ENCODE measurements around the gene BPIFB4. TPM values are rescaled to one million over a fixed set of nuclear protein-coding genes. Genes with fewer than 3 reads are reported as not detected.

Gene BPIFB4
- total RNA-seq, 1 experiment from 2014 or later = not detected

DNA sequence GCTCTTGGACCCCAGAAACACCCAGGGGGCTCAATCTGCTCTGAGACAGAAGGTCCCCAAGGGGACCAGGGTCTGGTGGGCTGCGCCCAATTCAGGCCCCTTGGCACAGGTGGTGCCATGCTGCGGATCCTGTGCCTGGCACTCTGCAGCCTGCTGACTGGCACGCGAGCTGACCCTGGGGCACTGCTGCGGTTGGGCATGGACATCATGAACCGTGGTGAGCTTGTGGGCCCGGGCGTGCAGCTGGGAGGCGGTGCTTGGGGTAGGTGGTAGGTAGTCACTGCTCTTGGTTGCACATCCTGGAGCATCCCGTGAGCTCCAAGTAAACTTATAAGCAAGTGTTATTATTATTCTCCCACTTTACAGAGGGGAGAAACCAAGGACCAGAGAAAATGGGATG, 47.9 kb upstream of the BPIFB4 start, which contains the start of gene BPIFB6:
BPIFB6 (plus strand) TSS at position 118 of the 400 bp plus-strand sequence; CDS start at position 118, 0 bp downstream.
- no TSS peak for BruUV-seq (replicated peaks)
- TF ChIP-seq, protein P1, sequence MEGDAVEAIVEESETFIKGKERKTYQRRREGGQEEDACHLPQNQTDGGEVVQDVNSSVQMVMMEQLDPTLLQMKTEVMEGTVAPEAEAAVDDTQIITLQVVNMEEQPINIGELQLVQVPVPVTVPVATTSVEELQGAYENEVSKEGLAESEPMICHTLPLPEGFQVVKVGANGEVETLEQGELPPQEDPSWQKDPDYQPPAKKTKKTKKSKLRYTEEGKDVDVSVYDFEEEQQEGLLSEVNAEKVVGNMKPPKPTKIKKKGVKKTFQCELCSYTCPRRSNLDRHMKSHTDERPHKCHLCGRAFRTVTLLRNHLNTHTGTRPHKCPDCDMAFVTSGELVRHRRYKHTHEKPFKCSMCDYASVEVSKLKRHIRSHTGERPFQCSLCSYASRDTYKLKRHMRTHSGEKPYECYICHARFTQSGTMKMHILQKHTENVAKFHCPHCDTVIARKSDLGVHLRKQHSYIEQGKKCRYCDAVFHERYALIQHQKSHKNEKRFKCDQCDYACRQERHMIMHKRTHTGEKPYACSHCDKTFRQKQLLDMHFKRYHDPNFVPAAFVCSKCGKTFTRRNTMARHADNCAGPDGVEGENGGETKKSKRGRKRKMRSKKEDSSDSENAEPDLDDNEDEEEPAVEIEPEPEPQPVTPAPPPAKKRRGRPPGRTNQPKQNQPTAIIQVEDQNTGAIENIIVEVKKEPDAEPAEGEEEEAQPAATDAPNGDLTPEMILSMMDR (conservative IDR thresholded peaks at IDR 0.05) = no peak
- intact Hi-C loops (cut with micrococcal nuclease; ENCODE audit: unreplicated experiment) = no loop called here
- H2AFZ ChIP-seq = no peak within 1 kb of the TSS
- H3K9me2 ChIP-seq (ENCODE audit: insufficient read depth) = no peaks in the 10 kb centered on the region
- H3K79me2 ChIP-seq (ENCODE audit: low read depth) = no peaks in the 10 kb centered on the region
- CTCF ChIA-PET = no interaction called here
- H3K4me2 ChIP-seq = no peak within 1 kb of the TSS
- H3K4me3 ChIP-seq = no peak within 1 kb of the TSS
- POLR2A ChIA-PET (ENCODE audit: unreplicated experiment) = no interaction called here
- no peaks in the 10 kb centered on the region for H3K4me1 ChIP-seq (replicated peaks; ENCODE audit: insufficient read depth)
- H3K27me3 ChIP-seq (ENCODE audit: insufficient read depth, low read depth) = peaks cover 96% of the 10 kb centered on the region
- H4K20me1 ChIP-seq (ENCODE audit: insufficient read depth) = no peaks in the 10 kb centered on the region
- DNase-seq = no peak
- H3K36me3 ChIP-seq (ENCODE audit: low read depth) = no peaks in the 10 kb centered on the region
- no peaks in the 10 kb centered on the region for H3K9me3 ChIP-seq (ENCODE audit: insufficient read depth, low read depth)
- H3F3A ChIP-seq (ENCODE audit: insufficient read depth, low read depth) = no peaks in the 10 kb centered on the region
- no peak within 1 kb of the TSS for H3K27ac ChIP-seq

- no peak overlapping the region for H2AFZ ChIP-seq
- ChIA-PET CTCF (no interaction called here), POLR2A (ENCODE audit: unreplicated experiment) (no interaction called here)
- no peaks in the 10 kb centered on the region for H3K9me2 ChIP-seq (ENCODE audit: insufficient read depth)
- TF ChIP-seq EZH2 (IDR thresholded peaks at IDR 0.05; ENCODE audit: low read depth) = no peak
- no peak overlapping the region for H3K4me2 ChIP-seq
- no peaks in the 10 kb centered on the region for H3K9me3 ChIP-seq (ENCODE audit: insufficient read depth, low read depth)
- H3K79me2 ChIP-seq (ENCODE audit: low read depth) = no peaks in the 10 kb centered on the region
- H3F3A ChIP-seq (ENCODE audit: insufficient read depth, low read depth) = no peaks in the 10 kb centered on the region
- no peaks in the 10 kb centered on the region for H3K4me1 ChIP-seq (replicated peaks; ENCODE audit: insufficient read depth)
- no peak overlapping the region for H3K27ac ChIP-seq
- H3K27me3 ChIP-seq (ENCODE audit: insufficient read depth, low read depth) = peaks cover 98% of the 10 kb centered on the region
- no peaks in the 10 kb centered on the region for H4K20me1 ChIP-seq (ENCODE audit: insufficient read depth)
- H3K36me3 ChIP-seq (ENCODE audit: low read depth) = no peaks in the 10 kb centered on the region
- no peak for DNase-seq
- intact Hi-C loops (cut with micrococcal nuclease; ENCODE audit: unreplicated experiment) = no loop called here
- no peak overlapping the region for H3K4me3 ChIP-seq
- BruUV-seq (replicated peaks) = no TSS peak
These were observed 46.9 kb upstream of the BPIFB4 start for GRCh38 chr20:33032555-33032954.

DNA sequence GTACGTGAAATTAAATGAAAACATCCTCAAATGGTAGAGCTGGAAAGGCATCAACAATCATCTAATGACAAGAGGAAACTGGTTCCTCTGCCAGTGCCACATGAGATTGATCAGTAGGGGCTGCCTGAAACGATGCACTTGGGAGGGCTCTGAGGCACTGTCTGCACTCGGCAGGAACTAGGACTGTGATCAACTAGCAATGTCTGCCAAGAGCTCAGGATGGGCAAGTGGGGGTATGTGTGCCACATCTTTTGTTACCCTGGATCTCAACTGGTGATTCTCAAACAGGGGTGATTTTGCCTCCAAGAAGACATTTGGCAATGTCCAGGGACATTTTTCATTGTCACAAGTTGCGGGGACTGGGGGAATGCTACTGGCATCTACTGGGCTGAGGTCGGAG, 46.1 kb upstream of the BPIFB4 start:
- TF ChIP-seq, protein P1 (conservative IDR thresholded peaks at IDR 0.05) = no peak
- TF ChIP-seq EZH2 (IDR thresholded peaks at IDR 0.05; ENCODE audit: low read depth) = no peak
- no peaks in the 10 kb centered on the region for H3K36me3 ChIP-seq (ENCODE audit: low read depth)
- intact Hi-C loops (cut with micrococcal nuclease; ENCODE audit: unreplicated experiment) = no loop called here
- BruUV-seq (replicated peaks) = no TSS peak
- H3F3A ChIP-seq (ENCODE audit: insufficient read depth, low read depth) = no peaks in the 10 kb centered on the region
- CTCF ChIA-PET = no interaction called here
- H3K4me2 ChIP-seq = no peak overlapping the region
- H3K9me3 ChIP-seq (ENCODE audit: insufficient read depth, low read depth) = no peaks in the 10 kb centered on the region
- no peaks in the 10 kb centered on the region for H3K79me2 ChIP-seq (ENCODE audit: low read depth)
- no peak overlapping the region for H2AFZ ChIP-seq
- no peak for DNase-seq
- no peaks in the 10 kb centered on the region for H4K20me1 ChIP-seq (ENCODE audit: insufficient read depth)
- POLR2A ChIA-PET (ENCODE audit: unreplicated experiment) = no interaction called here
- no peak overlapping the region for H3K27ac ChIP-seq
- H3K27me3 ChIP-seq (ENCODE audit: insufficient read depth, low read depth) = peaks cover 99% of the 10 kb centered on the region
- no peak overlapping the region for H3K4me3 ChIP-seq
- no peaks in the 10 kb centered on the region for H3K4me1 ChIP-seq (replicated peaks; ENCODE audit: insufficient read depth)
- no peaks in the 10 kb centered on the region for H3K9me2 ChIP-seq (ENCODE audit: insufficient read depth)

DNA sequence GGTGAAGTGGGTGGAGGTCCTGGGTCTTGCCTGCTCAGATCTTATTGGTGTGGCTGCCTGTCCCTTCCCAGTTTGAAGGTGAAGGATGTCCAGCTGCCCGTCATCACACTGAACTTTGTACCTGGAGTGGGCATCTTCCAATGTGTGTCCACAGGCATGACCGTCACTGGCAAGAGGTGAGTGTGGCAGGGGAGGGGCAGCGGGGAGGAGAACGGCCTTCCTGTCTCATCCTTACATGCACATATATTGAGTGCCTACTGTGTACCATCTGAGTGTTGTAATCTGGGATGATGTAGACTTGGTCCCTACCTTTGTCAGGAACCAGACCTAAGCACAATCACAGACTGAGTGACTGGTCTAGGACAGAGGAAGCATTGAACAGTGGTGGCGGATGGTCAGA, 45.3 kb upstream of the BPIFB4 start:
- BruUV-seq (replicated peaks) = no TSS peak
- TF ChIP-seq, protein P1 (conservative IDR thresholded peaks at IDR 0.05) = no peak
- no peak for TF ChIP-seq EZH2 (IDR thresholded peaks at IDR 0.05; ENCODE audit: low read depth)
- Histone ChIP-seq H3K36me3 (ENCODE audit: low read depth) (no peaks in the 10 kb centered on the region), H2AFZ (no peak overlapping the region), H3F3A (ENCODE audit: insufficient read depth, low read depth) (no peaks in the 10 kb centered on the region), H3K27ac (no peak overlapping the region), H4K20me1 (ENCODE audit: insufficient read depth) (no peaks in the 10 kb centered on the region), H3K27me3 (ENCODE audit: insufficient read depth, low read depth) (peaks cover 99% of the 10 kb centered on the region), H3K4me3 (no peak overlapping the region), H3K9me2 (ENCODE audit: insufficient read depth) (no peaks in the 10 kb centered on the region), H3K4me1 (replicated peaks; ENCODE audit: insufficient read depth) (no peaks in the 10 kb centered on the region), H3K9me3 (ENCODE audit: insufficient read depth, low read depth) (no peaks in the 10 kb centered on the region), H3K79me2 (ENCODE audit: low read depth) (no peaks in the 10 kb centered on the region), H3K4me2 (no peak overlapping the region)
- no peak for DNase-seq
- ChIA-PET CTCF (no interaction called here), POLR2A (ENCODE audit: unreplicated experiment) (no interaction called here)
- intact Hi-C loops (cut with micrococcal nuclease; ENCODE audit: unreplicated experiment) = no loop called here
